ENCODE results near the gene ELP1.

The ELP1 gene

GRCh38 chr9:108905494-108905893 lies 28.4 kb downstream of the ELP1 start:
- no peaks in the 10 kb centered on the region for H3K27me3 ChIP-seq (ENCODE audit: insufficient read depth, poor library complexity, severe bottlenecking)
- no peak overlapping the region for H3K4me3 ChIP-seq (replicated peaks; ENCODE audit: insufficient read depth, low read length)
- no peak for TF ChIP-seq SPI1 (IDR thresholded peaks at IDR 0.05; ENCODE audit: borderline replicate concordance, low read depth)
- TF ChIP-seq POLR2AphosphoS5 (IDR thresholded peaks at IDR 0.05; ENCODE audit: low read depth) = no peak
- TF ChIP-seq GABPA (IDR thresholded peaks at IDR 0.05; ENCODE audit: low read depth) = no peak
- no peak for TF ChIP-seq CTCF (IDR thresholded peaks at IDR 0.05; ENCODE audit: insufficient read depth, low read length)
- TF ChIP-seq REST (IDR thresholded peaks at IDR 0.05; ENCODE audit: insufficient replicate concordance, low read depth) = no peak
- no peak for DNase-seq (ENCODE audit: low read depth in 1 of 2, low spot score in 1 of 2)
- H3K27ac ChIP-seq (replicated peaks) = no peak overlapping the region

- Histone ChIP-seq H3K27ac (replicated peaks) (no peak overlapping the region), H3K27me3 (ENCODE audit: insufficient read depth, poor library complexity, severe bottlenecking) (no peaks in the 10 kb centered on the region), H3K4me3 (replicated peaks; ENCODE audit: insufficient read depth, low read length) (no peak overlapping the region)
- no peak for DNase-seq (ENCODE audit: low read depth in 1 of 2, low spot score in 1 of 2)
- TF ChIP-seq GABPA (IDR thresholded peaks at IDR 0.05; ENCODE audit: low read depth) (no peak), REST (IDR thresholded peaks at IDR 0.05; ENCODE audit: insufficient replicate concordance, low read depth) (no peak), POLR2AphosphoS5 (IDR thresholded peaks at IDR 0.05; ENCODE audit: low read depth) (no peak)
Measured at GRCh38 chr9:108904161-108904560, 29.8 kb downstream of the ELP1 start.

- Histone ChIP-seq H3K4me3 (replicated peaks; ENCODE audit: insufficient read depth, low read length) (no peak overlapping the region), H3K27me3 (ENCODE audit: insufficient read depth, poor library complexity, severe bottlenecking) (no peaks in the 10 kb centered on the region), H3K27ac (replicated peaks) (no peak overlapping the region)
- no peak for TF ChIP-seq SPI1 (IDR thresholded peaks at IDR 0.05; ENCODE audit: borderline replicate concordance, low read depth)
- no peak for TF ChIP-seq GABPA (IDR thresholded peaks at IDR 0.05; ENCODE audit: low read depth)
- TF ChIP-seq REST (IDR thresholded peaks at IDR 0.05; ENCODE audit: insufficient replicate concordance, low read depth) = no peak
- TF ChIP-seq POLR2AphosphoS5 (IDR thresholded peaks at IDR 0.05; ENCODE audit: low read depth) = no peak
- no peak for TF ChIP-seq CTCF (IDR thresholded peaks at IDR 0.05; ENCODE audit: insufficient read depth, low read length)
- DNase-seq (ENCODE audit: low read depth in 1 of 2, low spot score in 1 of 2) = no peak
Measured at GRCh38 chr9:108903420-108904103, 30.4 kb downstream of the ELP1 start.

Data from HL-60 (cell line).